K562 (cell line): ENCODE measurements around the gene PDE3A. TPM values are rescaled to one million over a fixed set of nuclear protein-coding genes. Genes with fewer than 3 reads are reported as not detected.

Experiments used
- ATAC-seq: fragments of 200-7000 bp; cut with Tn5 transposase; 3 replicates; pipeline ENCODE4 v1.9.1; 2020; ENCODE audit warnings: moderate library complexity
- BruUV-seq: library from RNA; stranded (reverse); fragments of 400-500 nt; replicated peaks from 2 replicates; lab custom pipeline; 2021; lab: Mats Ljungman, UMichigan
- CTCF ChIA-PET: fragments of 300-600 bp; formaldehyde crosslinking; extraction: SDS; loops from one replicate; lab custom pipeline; 2021; ENCODE audit warnings: low intra/inter-chr PET ratio; lab: Yijun Ruan, JAX
- POLR2A ChIA-PET: fragments of 300-600, 350-650 bp; sonication (Branson Sonifier 250); formaldehyde crosslinking; extraction: SDS; loops from one replicate; lab custom pipeline; 2021; ENCODE audit warnings: antibody characterized with exemption, inconsistent platforms; lab: Yijun Ruan, JAX
- DNase-seq, 4 experiments: peaks; one replicate each; pipeline versions ENCODE4 v3.0.0 to v3.0.0-alpha.2; 2011 to 2018; ENCODE audit warnings: low spot score in 3 of 4, mixed read lengths in 3 of 4; ENCODE audit errors: extremely low read depth in 1 of 4
- FAIRE-seq: peaks from 2 replicates; lab custom pipeline; 2011; peaks lifted over from hg19 to GRCh38; lab: Jason Lieb, UNC
- H2AFZ ChIP-seq: 2 replicates; pipeline ENCODE4 v1.6.0; 2011; ENCODE audit warnings: low read depth, low read length, control low read depth, inconsistent platforms
- H3K27ac ChIP-seq: fragments of 200-600 bp; 3 replicates; pipeline ENCODE4 v1.8.0; 2011; ENCODE audit warnings: low read depth, mild to moderate bottlenecking, control low read depth, inconsistent platforms, low read length, moderate library complexity, mixed read lengths; ENCODE audit errors: extremely low read depth
- H3K27me3 ChIP-seq, 2 experiments: fragments of 300-600 bp in 1 of 2; 2 replicates in 1 of 2; 3 replicates in 1 of 2; pipeline versions ENCODE4 v1.6.0 to v1.8.0; 2011; ENCODE audit warnings: inconsistent platforms in 2 of 2, low read length in 2 of 2, mild to moderate bottlenecking in 1 of 2, mixed read lengths in 1 of 2, moderate library complexity in 1 of 2; ENCODE audit not compliant: control insufficient read depth in 2 of 2, insufficient read depth in 2 of 2
- H3K36me3 ChIP-seq: fragments of 300-600 bp; 3 replicates; pipeline ENCODE4 v1.8.0; 2011; ENCODE audit warnings: mild to moderate bottlenecking, low read length, inconsistent platforms; ENCODE audit not compliant: control insufficient read depth, insufficient read depth
- H3K4me1 ChIP-seq, 2 experiments: fragments of 200-600 bp in 1 of 2; replicated peaks in 1 of 2; 2 replicates in 1 of 2; 3 replicates in 1 of 2; pipeline versions ENCODE4 v1.5.1 to v1.8.0; 2011; ENCODE audit warnings: inconsistent platforms in 2 of 2, low read length in 2 of 2, mild to moderate bottlenecking in 1 of 2, mixed read lengths in 1 of 2, moderate library complexity in 1 of 2; ENCODE audit not compliant: control insufficient read depth in 2 of 2, insufficient read depth in 2 of 2
- H3K4me2 ChIP-seq: 2 replicates; pipeline ENCODE4 v1.6.1; 2011; ENCODE audit warnings: low read length, control low read depth, inconsistent platforms, mixed read lengths; ENCODE audit not compliant: insufficient read depth
- H3K4me3 ChIP-seq: fragments of 200-600 bp; sonication (generic), shearing (Covaris generic); 2 replicates; pipeline ENCODE4 v1.5.1; 2016; ENCODE audit warnings: control low read depth, inconsistent platforms
- H3K79me2 ChIP-seq: fragments of 200-600 bp; 3 replicates; pipeline ENCODE4 v1.8.0; 2011; ENCODE audit warnings: low read length, inconsistent platforms; ENCODE audit not compliant: control insufficient read depth, insufficient read depth
- H3K9ac ChIP-seq, 2 experiments: 2 replicates each; pipeline versions ENCODE4 v1.6.0 to v1.6.1; 2011; ENCODE audit warnings: low read depth in 2 of 2, low read length in 2 of 2, control low read depth in 1 of 2, inconsistent platforms in 1 of 2, mild to moderate bottlenecking in 1 of 2, mixed read lengths in 1 of 2; ENCODE audit not compliant: insufficient read depth in 1 of 2
- H3K9me1 ChIP-seq: one replicate; pipeline ENCODE4 v1.6.0; 2011; ENCODE audit warnings: inconsistent platforms, mild to moderate bottlenecking, low read length, moderate library complexity; ENCODE audit not compliant: control insufficient read depth, insufficient read depth
- H3K9me3 ChIP-seq: replicated peaks from 2 replicates; pipeline ENCODE4 v1.5.1; 2011; ENCODE audit warnings: low read depth, low read length, inconsistent platforms; ENCODE audit not compliant: control insufficient read depth, insufficient read depth
- H4K20me1 ChIP-seq: replicated peaks from 2 replicates; pipeline ENCODE4 v1.6.1; 2011; ENCODE audit warnings: low read length, inconsistent platforms, mixed read lengths; ENCODE audit not compliant: control insufficient read depth, insufficient read depth
- ELF4 ChIP-seq: fragments of 450-650 bp; formaldehyde crosslinking; IDR thresholded peaks from 2 replicates; pipeline ENCODE4 v1.4.0; 2022; ENCODE audit warnings: missing genetic modification characterization
- ERF ChIP-seq: fragments of 450-650 bp; formaldehyde crosslinking; IDR thresholded peaks from 2 replicates; pipeline ENCODE4 v1.4.0; 2020; ENCODE audit warnings: mild to moderate bottlenecking, mixed read lengths
- GTF2E2 ChIP-seq: fragments of 200-800 bp; sonication (Bioruptor generic); IDR thresholded peaks from 2 replicates; pipeline ENCODE4 v1.6.1; 2016; ENCODE audit warnings: missing genetic modification characterization, missing compliant biosample characterization
- HIVEP1 ChIP-seq: fragments of 250-450 bp; sonication (Bioruptor Pico); IDR thresholded peaks from 2 replicates; pipeline ENCODE4 v1.4.0; 2020; ENCODE audit warnings: mild to moderate bottlenecking
- MED1 ChIP-seq: sonication (generic); formaldehyde crosslinking; IDR thresholded peaks from 2 replicates; pipeline ENCODE4 v1.8.1; 2023; ENCODE audit warnings: missing genetic modification reagents, borderline replicate concordance
- PCBP1 ChIP-seq: fragments of 200-400 bp; formaldehyde crosslinking; IDR thresholded peaks from 2 replicates; pipeline ENCODE4 v1.6.1; 2018; ENCODE audit warnings: mild to moderate bottlenecking, low read depth, low read length; ENCODE audit not compliant: poor library complexity, severe bottlenecking
- PHB2 ChIP-seq: fragments of 450-650 bp; IDR thresholded peaks from 2 replicates; pipeline ENCODE4 v1.6.1; 2017; ENCODE audit warnings: low read depth
- PHF20 ChIP-seq: fragments of 450-650 bp; IDR thresholded peaks from 2 replicates; pipeline ENCODE4 v1.6.1; 2018; ENCODE audit not compliant: partially characterized antibody
- TEAD1 ChIP-seq, 2 experiments: fragments of 450-650 bp in 1 of 2; sonication (generic) in 1 of 2; formaldehyde crosslinking; IDR thresholded peaks; 2 replicates each; pipeline versions ENCODE4 v1.4.0 to v1.8.0; 2020 to 2022; ENCODE audit warnings: mild to moderate bottlenecking in 2 of 2, missing genetic modification reagents in 1 of 2
- ZNF583 ChIP-seq: fragments of 250-450 bp; sonication (Bioruptor Pico); IDR thresholded peaks from 2 replicates; pipeline ENCODE4 v1.4.0; 2020
- WGBS: fragments of 100-300 bp; shearing (Covaris generic); methylation state at CpG from one replicate; pipeline ENCODE4 v1.1.6; 2016; ENCODE audit warnings: low coverage, mixed read lengths; ENCODE audit not compliant: insufficient coverage; ENCODE audit errors: missing lambda C conversion rate; 5-methylcytosine and 5-hydroxymethylcytosine counted together
- in situ Hi-C: fragments of 300-500 bp; cut with MboI; formaldehyde crosslinking; loops from 4 replicates; pipeline ENCODE4 v1.15.0; 2018; ENCODE audit warnings: inconsistent platforms, mixed read lengths
- intact Hi-C: fragments of 100-400 bp; cut with micrococcal nuclease; formaldehyde crosslinking; loops from 2 replicates; pipeline ENCODE4 v1.14.2; 2022
- polyA plus RNA-seq, 8 experiments: library from polyadenylated mRNA; depleted of rRNA in 4 of 8; stranded (reverse) in 5 of 8; unstranded in 3 of 8; fragments of >200 nt; fragmentation: Nextera tagmentation in 2 of 8; fragmentation: Illumina TruSeq in 1 of 8; extraction: Ambion mirVana in 2 of 8; extraction: Trizol in 1 of 8; gene quantifications; 2 replicates each; pipeline versions ENCODE4 v1.2.1 to v1.2.3, GENCODE V29; 2011 to 2014; ENCODE audit warnings: inconsistent platforms in 1 of 8, missing spikeins in 1 of 8
- total RNA-seq, 7 experiments: library from RNA; depleted of rRNA in 6 of 7; stranded (reverse); fragments of >200 nt in 6 of 7; fragmentation: Illumina TruSeq in 2 of 7; extraction: Trizol in 2 of 7; gene quantifications; 2 replicates each; pipeline versions ENCODE4 v1.2.1 to v1.2.3, GENCODE V29; 2011 to 2021; ENCODE audit warnings: low replicate concordance in 1 of 7
- TF ChIP-seq, protein P1 (sequence below), 2 experiments: fragments of 450-650 bp; conservative IDR thresholded peaks; 2 replicates each; pipeline ENCODE4 v1.6.1; 2017; ENCODE audit warnings: mild to moderate bottlenecking in 2 of 2, moderate library complexity in 2 of 2

Gene PDE3A
- total and polyA plus RNA-seq, 9 of the 15 experiments (the other 6 are each of a cell fraction or from before 2014, with no cell fraction given): 0.02 TPM; not detected in 8

DNA sequence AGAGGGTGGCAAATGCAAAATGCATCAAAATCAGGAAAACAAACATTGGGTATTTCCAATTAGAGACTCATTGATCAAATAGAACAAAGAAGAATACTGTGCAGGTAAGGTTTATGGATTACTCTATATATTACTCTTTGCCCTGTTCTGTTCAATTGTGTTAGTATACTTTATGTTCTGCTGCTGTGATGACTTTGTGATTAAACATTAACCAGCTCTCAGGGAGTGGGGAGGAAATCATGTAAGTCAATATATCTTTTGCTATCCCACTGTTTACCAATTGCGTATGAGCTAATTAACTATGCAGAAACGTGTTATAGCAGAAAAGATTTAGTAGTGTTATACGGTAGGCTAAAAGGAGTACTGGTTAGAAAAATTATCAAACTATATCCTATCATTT is 129.4 kb downstream of the PDE3A start:
- Histone ChIP-seq H3K27me3 (no peaks in the 10 kb centered on the region), H3K36me3 (no peaks in the 10 kb centered on the region), H3K27ac (no peak overlapping the region), H3K9me3 (no peaks in the 10 kb centered on the region), H3K4me2 (no peak overlapping the region), H2AFZ (no peak overlapping the region), H3K4me1 (no peaks in the 10 kb centered on the region), H3K9ac (no peak overlapping the region), H3K79me2 (no peaks in the 10 kb centered on the region), H4K20me1 (no peaks in the 10 kb centered on the region), H3K9me1 (no peaks in the 10 kb centered on the region), H3K4me3 (no peak overlapping the region)
- intact Hi-C loops: no loop called here
- TF ChIP-seq TEAD1 (CRISPR knock-in tag; IDR thresholded peaks at IDR 0.05): no peak
- TF ChIP-seq ELF4 (CRISPR knock-in tag): no peak
- TF ChIP-seq, protein P1, sequence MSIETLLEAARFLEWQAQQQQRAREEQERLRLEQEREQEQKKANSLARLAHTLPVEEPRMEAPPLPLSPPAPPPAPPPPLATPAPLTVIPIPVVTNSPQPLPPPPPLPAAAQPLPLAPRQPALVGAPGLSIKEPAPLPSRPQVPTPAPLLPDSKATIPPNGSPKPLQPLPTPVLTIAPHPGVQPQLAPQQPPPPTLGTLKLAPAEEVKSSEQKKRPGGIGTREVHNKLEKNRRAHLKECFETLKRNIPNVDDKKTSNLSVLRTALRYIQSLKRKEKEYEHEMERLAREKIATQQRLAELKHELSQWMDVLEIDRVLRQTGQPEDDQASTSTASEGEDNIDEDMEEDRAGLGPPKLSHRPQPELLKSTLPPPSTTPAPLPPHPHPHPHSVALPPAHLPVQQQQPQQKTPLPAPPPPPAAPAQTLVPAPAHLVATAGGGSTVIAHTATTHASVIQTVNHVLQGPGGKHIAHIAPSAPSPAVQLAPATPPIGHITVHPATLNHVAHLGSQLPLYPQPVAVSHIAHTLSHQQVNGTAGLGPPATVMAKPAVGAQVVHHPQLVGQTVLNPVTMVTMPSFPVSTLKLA (conservative IDR thresholded peaks at IDR 0.05): no peak
- no peak for TF ChIP-seq HIVEP1 (CRISPR knock-in tag)
- TF ChIP-seq PHF20: no peak
- TF ChIP-seq MED1 (CRISPR knock-in tag): no peak
- TF ChIP-seq ZNF583 (CRISPR knock-in tag): no peak
- TF ChIP-seq GTF2E2 (tag): no peak
- TF ChIP-seq ERF (CRISPR knock-in tag): no peak
- TF ChIP-seq PCBP1: no peak
- no peak for TF ChIP-seq PHB2
- in situ Hi-C loops: no loop called here
- ATAC-seq: no peak
- POLR2A ChIA-PET: no interaction called here
- FAIRE-seq: no peak
- no TSS peak for BruUV-seq
- WGBS: 6% methylated on average over 3 of the region's 3 CpGs
- CTCF ChIA-PET: no interaction called here
- DNase-seq: no peak
